Transverse colon (tissue), 4 donors: Measurements from ENCODE around the gene NCMAP. TPM values are rescaled to one million over a fixed set of nuclear protein-coding genes. Genes with fewer than 3 reads are reported as not detected.

Source experiments
- DNase-seq: peaks from one replicate; pipeline ENCODE4 v3.0.0-alpha.2; 2019
- H3K27ac ChIP-seq, 4 donors: fragments of 200-600 bp; sonication (generic); 2 replicates each; pipeline ENCODE4 v1.5.1; 2016 to 2018; ENCODE audit warnings: inconsistent platforms in 4 of 4
- H3K27me3 ChIP-seq: fragments of 200-600 bp; sonication (generic); 2 replicates; pipeline ENCODE4 v1.5.1; 2017; ENCODE audit warnings: inconsistent platforms
- H3K36me3 ChIP-seq, 4 donors: fragments of 200-600 bp; sonication (generic); 2 replicates each; pipeline ENCODE4 v1.5.1; 2017 to 2019; ENCODE audit warnings: inconsistent platforms in 4 of 4
- H3K4me1 ChIP-seq, 4 donors: fragments of 200-600 bp; sonication (generic); 2 replicates each; pipeline ENCODE4 v1.5.1; 2017 to 2020; ENCODE audit warnings: inconsistent platforms in 4 of 4
- H3K4me3 ChIP-seq, 4 donors: fragments of 200-600 bp; sonication (generic); 1 replicate in 1 of 4; 2 replicates in 3 of 4; pipeline versions ENCODE4 v1.5.1 to v1.6.1; 2017 to 2019; ENCODE audit warnings: inconsistent platforms in 4 of 4
- H3K9me3 ChIP-seq, 2 donors: fragments of 200-600 bp; sonication (generic); 2 replicates each; pipeline ENCODE4 v1.5.1; 2017 to 2019; ENCODE audit warnings: inconsistent platforms in 2 of 2
- EP300 ChIP-seq: sonication (generic); formaldehyde crosslinking; IDR thresholded peaks from one replicate; pipeline ENCODE4 v1.6.1; 2017; ENCODE audit warnings: antibody characterized with exemption, low read depth
- POLR2A ChIP-seq: fragments of 450-650 bp; IDR thresholded peaks from one replicate; pipeline ENCODE4 v1.6.1; 2016; ENCODE audit warnings: antibody characterized with exemption, mild to moderate bottlenecking, moderate library complexity
- POLR2AphosphoS5 ChIP-seq, 3 donors: sonication (generic); formaldehyde crosslinking; IDR thresholded peaks; one replicate each; pipeline ENCODE4 v1.6.1; 2016; ENCODE audit warnings: antibody characterized with exemption in 3 of 3
- WGBS, 2 donors: methylation state at CpG; one replicate each; pipeline ENCODE4 v1.1.5; 2018; ENCODE audit warnings: low coverage in 1 of 2; 5-methylcytosine and 5-hydroxymethylcytosine counted together
- in situ Hi-C, 4 donors: fragments of 200-750 bp; cut with MboI; loops; one replicate each; pipeline versions ENCODE4 v1.15.0 to v1.15.1; 2017; ENCODE audit warnings: low sequenced_read_pairs in 3 of 4, low pct_ligation_motif_present in 1 of 4, low pct_unique_long_range_greater_than_20kb in 1 of 4
- intact Hi-C: fragments of 100-400 bp; cut with DNase I; formaldehyde crosslinking; loops from one replicate; pipeline ENCODE4 v1.15.1; 2023; ENCODE audit warnings: low total_unique reads
- total RNA-seq, 4 donors: library from RNA; depleted of rRNA; stranded (reverse); fragments of >200 nt; gene quantifications; one replicate each; pipeline ENCODE4 v1.1.0, GENCODE V29; 2016
- TF ChIP-seq, protein P1 (sequence below), 5 experiments: fragments of 200-600 bp in 3 of 5; fragments of 450-650 bp in 2 of 5; sonication (generic) in 3 of 5; IDR thresholded peaks; 1 replicate in 2 of 5; 2 replicates in 3 of 5; pipeline ENCODE4 v1.5.1; 2016 to 2017; ENCODE audit warnings: antibody characterized with exemption in 5 of 5, inconsistent platforms in 3 of 5, mild to moderate bottlenecking in 2 of 5, moderate library complexity in 1 of 5

The NCMAP gene
- total RNA-seq, 4 donors from 2014 or later = 0.37 to 2.2 (median 1.4) TPM; not detected in 1

GRCh38 chr1:24591781-24592180 lies 35.9 kb downstream of the NCMAP start:
- in situ Hi-C loops (no loop called here), intact Hi-C loops (no loop called here)
- Histone ChIP-seq H3K4me3 (no peak overlapping the region), H3K4me1 (peaks cover 0 to 4% (median 1%) of the 10 kb centered on the region in 4 donors), H3K36me3 (no peaks in the 10 kb centered on the region), H3K27ac (no peak overlapping the region), H3K9me3 (no peaks in the 10 kb centered on the region), H3K27me3 (no peaks in the 10 kb centered on the region)
- no peak for TF ChIP-seq POLR2AphosphoS5 (IDR thresholded peaks at IDR 0.05)
- TF ChIP-seq, protein P1, sequence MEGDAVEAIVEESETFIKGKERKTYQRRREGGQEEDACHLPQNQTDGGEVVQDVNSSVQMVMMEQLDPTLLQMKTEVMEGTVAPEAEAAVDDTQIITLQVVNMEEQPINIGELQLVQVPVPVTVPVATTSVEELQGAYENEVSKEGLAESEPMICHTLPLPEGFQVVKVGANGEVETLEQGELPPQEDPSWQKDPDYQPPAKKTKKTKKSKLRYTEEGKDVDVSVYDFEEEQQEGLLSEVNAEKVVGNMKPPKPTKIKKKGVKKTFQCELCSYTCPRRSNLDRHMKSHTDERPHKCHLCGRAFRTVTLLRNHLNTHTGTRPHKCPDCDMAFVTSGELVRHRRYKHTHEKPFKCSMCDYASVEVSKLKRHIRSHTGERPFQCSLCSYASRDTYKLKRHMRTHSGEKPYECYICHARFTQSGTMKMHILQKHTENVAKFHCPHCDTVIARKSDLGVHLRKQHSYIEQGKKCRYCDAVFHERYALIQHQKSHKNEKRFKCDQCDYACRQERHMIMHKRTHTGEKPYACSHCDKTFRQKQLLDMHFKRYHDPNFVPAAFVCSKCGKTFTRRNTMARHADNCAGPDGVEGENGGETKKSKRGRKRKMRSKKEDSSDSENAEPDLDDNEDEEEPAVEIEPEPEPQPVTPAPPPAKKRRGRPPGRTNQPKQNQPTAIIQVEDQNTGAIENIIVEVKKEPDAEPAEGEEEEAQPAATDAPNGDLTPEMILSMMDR (IDR thresholded peaks at IDR 0.05) = no peak
- TF ChIP-seq EP300 = no peak
- no peak for TF ChIP-seq POLR2A
- DNase-seq = no peak
- 83% methylated on average over 3 of the region's 3 CpGs; no CpG with 5 or more reads in 1 of the 2 donors for WGBS, 2 donors

DNA sequence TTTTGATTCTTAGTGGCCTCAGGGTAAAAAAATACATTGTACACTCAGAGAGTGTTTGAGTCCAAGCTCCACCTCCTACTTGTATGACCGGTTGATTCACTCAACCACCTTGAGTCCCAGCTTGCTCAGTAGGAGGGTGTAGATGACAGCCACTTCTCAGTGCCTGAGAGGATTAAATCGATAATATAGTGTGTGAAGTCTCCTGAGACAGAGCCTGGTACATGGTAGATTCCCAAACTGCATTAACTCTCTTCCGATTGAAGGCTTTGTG lies 38.4 kb downstream of the NCMAP start:
- intact Hi-C loops = no loop called here
- no peak overlapping the region for H3K4me3 ChIP-seq
- H3K27ac ChIP-seq = no peak overlapping the region
- H3K4me1 ChIP-seq = no peaks in the 10 kb centered on the region
- DNase-seq = no peak
- H3K36me3 ChIP-seq = no peaks in the 10 kb centered on the region
- H3K9me3 ChIP-seq = no peaks in the 10 kb centered on the region
- 56 to 67% methylated on average over 3 of the region's 3 CpGs for WGBS, 2 donors
- no peaks in the 10 kb centered on the region for H3K27me3 ChIP-seq
- TF ChIP-seq POLR2AphosphoS5 (IDR thresholded peaks at IDR 0.05) (no peak), EP300 (no peak), POLR2A (no peak)
- TF ChIP-seq, protein P1 (IDR thresholded peaks at IDR 0.05) = no peak
- in situ Hi-C loops = no loop called here

DNA sequence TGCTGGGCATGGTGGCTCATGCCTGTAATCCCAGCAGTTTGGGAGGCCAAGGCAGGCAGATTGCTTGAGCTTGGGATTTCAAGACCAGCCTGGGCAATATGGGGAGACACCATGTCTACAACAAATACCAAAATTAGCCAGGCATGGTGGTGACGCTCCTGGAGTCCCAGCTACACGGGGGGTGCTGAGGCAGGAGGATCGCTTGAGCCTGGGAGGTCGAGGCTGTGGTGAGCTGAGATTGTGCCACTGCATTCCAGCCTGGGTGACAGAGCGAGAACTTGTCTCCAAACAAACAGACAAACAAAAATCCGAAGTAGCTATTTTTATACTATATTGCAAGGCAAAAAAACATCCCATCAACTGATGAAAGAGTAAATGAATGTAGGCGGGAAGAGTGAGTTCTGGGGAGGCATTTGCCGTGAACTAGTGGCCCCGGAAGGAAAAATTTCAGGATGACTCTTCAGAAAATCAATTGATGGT lies 40.6 kb downstream of the NCMAP start:
- Histone ChIP-seq H3K27ac (no peak overlapping the region), H3K9me3 (no peaks in the 10 kb centered on the region), H3K4me1 (no peaks in the 10 kb centered on the region), H3K36me3 (no peaks in the 10 kb centered on the region), H3K4me3 (no peak overlapping the region), H3K27me3 (no peaks in the 10 kb centered on the region)
- no peak for TF ChIP-seq EP300
- TF ChIP-seq POLR2A = no peak
- no peak for TF ChIP-seq POLR2AphosphoS5 (IDR thresholded peaks at IDR 0.05)
- TF ChIP-seq, protein P1 (IDR thresholded peaks at IDR 0.05) = no peak
- intact Hi-C loops (no loop called here), in situ Hi-C loops (no loop called here)
- no peak for DNase-seq
- 69 to 82% methylated on average over 5 to 9 of the region's 9 CpGs for WGBS, 2 donors

GRCh38 chr1:24599265-24599664 lies 43.4 kb downstream of the NCMAP start:
- intact Hi-C loops (no loop called here), in situ Hi-C loops (no loop called here)
- WGBS, 2 donors = 89 to 100% methylated on average over 3 of the region's 3 CpGs
- Histone ChIP-seq H3K36me3 (no peaks in the 10 kb centered on the region), H3K9me3 (no peaks in the 10 kb centered on the region), H3K27ac (no peak overlapping the region), H3K27me3 (no peaks in the 10 kb centered on the region), H3K4me1 (no peaks in the 10 kb centered on the region), H3K4me3 (no peak overlapping the region)
- no peak for TF ChIP-seq EP300
- no peak for TF ChIP-seq POLR2AphosphoS5 (IDR thresholded peaks at IDR 0.05)
- no peak for TF ChIP-seq POLR2A
- TF ChIP-seq, protein P1 (IDR thresholded peaks at IDR 0.05) = no peak
- DNase-seq = no peak
